ENCODE data around the gene ZRANB3.

ZRANB3 gene

DNA sequence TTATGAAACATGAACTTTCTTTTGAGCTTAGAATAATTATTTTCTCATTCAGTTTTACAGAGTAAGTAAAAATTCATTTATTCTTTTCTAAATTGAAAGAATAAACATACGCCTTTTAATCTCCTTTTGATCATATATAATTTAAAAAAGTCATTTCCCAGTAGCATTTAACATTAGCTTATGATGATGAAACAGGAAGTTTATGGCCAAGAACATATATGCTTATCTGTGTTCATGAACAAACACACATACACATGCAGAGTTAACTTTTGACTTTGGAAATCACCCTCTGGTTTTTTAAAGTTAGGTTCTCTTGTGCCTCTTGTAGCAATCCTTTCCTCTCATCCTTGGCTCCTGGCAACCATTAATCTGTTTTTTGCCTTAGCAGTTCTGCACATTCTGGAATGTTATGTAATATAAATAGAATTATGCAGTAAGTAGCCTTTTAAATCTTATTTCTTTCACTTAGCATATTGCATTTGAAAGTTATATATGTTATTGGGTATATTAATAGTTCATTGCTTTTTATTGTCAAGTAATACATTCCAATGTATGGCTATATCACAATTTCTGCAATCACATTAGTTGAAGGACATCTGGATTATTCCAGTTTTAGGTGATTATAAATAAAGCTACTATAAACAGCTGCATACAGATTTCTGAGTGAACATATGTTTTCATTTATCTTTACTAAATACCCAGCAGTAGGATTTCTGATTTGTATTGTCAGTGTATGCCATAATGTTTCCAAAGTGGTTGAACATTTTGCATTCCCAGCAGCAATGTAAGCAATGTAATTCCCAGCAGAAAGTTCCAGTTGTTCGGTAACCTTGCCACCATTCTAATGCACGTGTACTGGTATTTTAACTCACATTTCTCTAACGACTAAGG is 210.3 kb downstream of the ZRANB3 start:
- Histone ChIP-seq H3K36me3 (ENCODE audit: control insufficient read depth, insufficient read depth, low read length) (no peaks in the 10 kb centered on the region), H3K27me3 (replicated peaks; ENCODE audit: control insufficient read depth, insufficient read depth, low read length) (no peaks in the 10 kb centered on the region), H3K4me3 (replicated peaks; ENCODE audit: low read depth, low read length) (no peak overlapping the region)
- no peak for DNase-seq (ENCODE audit: extremely low read depth, insufficient read length)
- no peak for TF ChIP-seq CTCF (IDR thresholded peaks at IDR 0.05; ENCODE audit: insufficient read depth, low read length, poor library complexity, severe bottlenecking)

DNA sequence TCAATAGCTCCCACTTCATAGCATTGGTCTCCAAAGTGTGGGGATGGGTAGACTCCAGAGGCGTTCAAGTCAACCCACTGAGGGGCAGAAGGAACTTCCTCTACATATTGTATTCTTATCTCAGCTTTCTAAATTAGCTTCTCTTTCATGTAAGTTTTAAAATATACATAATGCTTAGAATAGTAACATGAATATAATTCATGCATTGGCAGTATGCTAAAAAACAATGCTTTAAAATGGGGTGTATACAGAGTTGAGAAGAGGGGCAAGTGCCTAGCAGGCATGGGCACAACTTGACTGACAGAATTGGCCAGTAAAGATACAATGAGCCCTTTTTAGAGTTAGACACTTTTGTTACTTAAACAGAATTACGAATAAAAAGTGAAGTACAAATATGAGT is 212.2 kb downstream of the ZRANB3 start:
- Histone ChIP-seq H3K27me3 (replicated peaks; ENCODE audit: control insufficient read depth, insufficient read depth, low read length) (no peaks in the 10 kb centered on the region), H3K36me3 (ENCODE audit: control insufficient read depth, insufficient read depth, low read length) (no peaks in the 10 kb centered on the region), H3K4me3 (replicated peaks; ENCODE audit: low read depth, low read length) (no peak overlapping the region)
- no peak for TF ChIP-seq CTCF (IDR thresholded peaks at IDR 0.05; ENCODE audit: insufficient read depth, low read length, poor library complexity, severe bottlenecking)
- DNase-seq (ENCODE audit: extremely low read depth, insufficient read length) = no peak

GRCh38 chr2:135317375-135317774 is 213.6 kb downstream of the ZRANB3 start:
- no peak for DNase-seq (ENCODE audit: extremely low read depth, insufficient read length)
- Histone ChIP-seq H3K4me3 (replicated peaks; ENCODE audit: low read depth, low read length) (no peak overlapping the region), H3K36me3 (ENCODE audit: control insufficient read depth, insufficient read depth, low read length) (no peaks in the 10 kb centered on the region), H3K27me3 (replicated peaks; ENCODE audit: control insufficient read depth, insufficient read depth, low read length) (no peaks in the 10 kb centered on the region)
- TF ChIP-seq CTCF (IDR thresholded peaks at IDR 0.05; ENCODE audit: insufficient read depth, low read length, poor library complexity, severe bottlenecking) = no peak

DNA sequence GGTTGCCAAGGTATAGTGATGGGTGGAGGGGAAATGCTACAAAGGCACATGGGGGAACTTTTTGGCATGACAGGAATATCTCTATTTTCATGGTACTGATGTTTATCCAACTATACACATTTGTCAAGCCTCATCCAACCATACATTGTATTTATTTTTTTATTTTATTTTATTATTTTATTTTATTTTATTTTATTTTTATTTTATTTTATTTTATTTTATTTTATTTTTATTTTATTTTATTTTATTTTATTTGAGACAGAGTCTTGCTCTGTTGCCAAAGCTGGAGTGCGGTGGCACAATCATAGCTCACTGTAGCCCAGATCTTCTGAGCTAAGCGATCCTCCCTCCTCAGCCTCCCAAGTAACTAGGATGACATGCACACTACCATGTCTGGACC is 219.1 kb downstream of the ZRANB3 start:
- no peaks in the 10 kb centered on the region for H3K36me3 ChIP-seq (ENCODE audit: control insufficient read depth, insufficient read depth, low read length)
- no peaks in the 10 kb centered on the region for H3K27me3 ChIP-seq (replicated peaks; ENCODE audit: control insufficient read depth, insufficient read depth, low read length)
- no peak for TF ChIP-seq CTCF (IDR thresholded peaks at IDR 0.05; ENCODE audit: insufficient read depth, low read length, poor library complexity, severe bottlenecking)

GRCh38 chr2:135311268-135311667 is 219.8 kb downstream of the ZRANB3 start:
- Histone ChIP-seq H3K4me3 (replicated peaks; ENCODE audit: low read depth, low read length) (no peak overlapping the region), H3K36me3 (ENCODE audit: control insufficient read depth, insufficient read depth, low read length) (no peaks in the 10 kb centered on the region), H3K27me3 (replicated peaks; ENCODE audit: control insufficient read depth, insufficient read depth, low read length) (no peaks in the 10 kb centered on the region)
- no peak for TF ChIP-seq CTCF (IDR thresholded peaks at IDR 0.05; ENCODE audit: insufficient read depth, low read length, poor library complexity, severe bottlenecking)
- DNase-seq (ENCODE audit: extremely low read depth, insufficient read length) = no peak

More for the DNA sequence above, 219.1 kb downstream of the ZRANB3 start:
- DNase-seq (ENCODE audit: extremely low read depth, insufficient read length) = no peak
- no peak overlapping the region for H3K4me3 ChIP-seq (replicated peaks; ENCODE audit: low read depth, low read length)

Data from GM06990 (cell line).